K562 (cell line): ENCODE measurements around the gene CIAO3. TPM values are rescaled to one million over a fixed set of nuclear protein-coding genes. Genes with fewer than 3 reads are reported as not detected.

Experiments used
- BRD9 ChIP-seq: fragments of 450-650 bp; IDR thresholded peaks from 2 replicates; pipeline ENCODE4 v1.6.1; 2018; ENCODE audit warnings: low read depth; ENCODE audit not compliant: partially characterized antibody
- CBFA2T3 ChIP-seq: fragments of 450-650 bp; IDR thresholded peaks from 2 replicates; pipeline ENCODE4 v1.6.1; 2017
- DEAF1 ChIP-seq: fragments of 450-650 bp; formaldehyde crosslinking; IDR thresholded peaks from 2 replicates; pipeline ENCODE4 v1.4.0; 2020; ENCODE audit warnings: mild to moderate bottlenecking, moderate library complexity
- ELF4 ChIP-seq: fragments of 450-650 bp; formaldehyde crosslinking; IDR thresholded peaks from 2 replicates; pipeline ENCODE4 v1.4.0; 2022; ENCODE audit warnings: missing genetic modification characterization
- ESRRB ChIP-seq: fragments of 250-450 bp; sonication (Bioruptor Pico); IDR thresholded peaks from 2 replicates; pipeline ENCODE4 v1.5.0; 2020; ENCODE audit warnings: mild to moderate bottlenecking, moderate library complexity, borderline replicate concordance
- EWSR1 ChIP-seq: fragments of 450-650 bp; IDR thresholded peaks from 2 replicates; pipeline ENCODE4 v1.6.1; 2018; ENCODE audit warnings: borderline replicate concordance, mild to moderate bottlenecking, low read depth, moderate library complexity; ENCODE audit not compliant: partially characterized antibody
- GATA2 ChIP-seq: sonication (generic); formaldehyde crosslinking; IDR thresholded peaks from 2 replicates; pipeline ENCODE4 v1.4.0; 2020; ENCODE audit warnings: mild to moderate bottlenecking, missing genetic modification reagents
- HNRNPK ChIP-seq: fragments of 200-400 bp; formaldehyde crosslinking; IDR thresholded peaks from one replicate; pipeline ENCODE4 v1.6.1; 2018; ENCODE audit warnings: mild to moderate bottlenecking, low read depth, low read length; ENCODE audit not compliant: poor library complexity, severe bottlenecking
- KDM5B ChIP-seq: fragments of 200-600 bp; sonication (generic); IDR thresholded peaks from 2 replicates; pipeline ENCODE4 v1.6.1; 2012; ENCODE audit warnings: low read depth, mild to moderate bottlenecking, moderate library complexity, low read length, control low read depth, inconsistent platforms; ENCODE audit not compliant: insufficient replicate concordance
- MAZ ChIP-seq, 2 experiments: fragments of 450-650 bp in 1 of 2; sonication (generic) in 1 of 2; formaldehyde crosslinking; IDR thresholded peaks in 1 of 2; conservative IDR thresholded peaks in 1 of 2; 2 replicates each; pipeline versions ENCODE4 v1.4.0 to v1.5.0; 2020; ENCODE audit warnings: mild to moderate bottlenecking in 1 of 2, missing genetic modification reagents in 1 of 2
- MLX ChIP-seq, 2 experiments: fragments of 450-650 bp in 1 of 2; sonication (generic) in 1 of 2; formaldehyde crosslinking; conservative IDR thresholded peaks; 2 replicates each; pipeline versions ENCODE4 v1.4.0 to v1.8.1; 2020 to 2022; ENCODE audit warnings: mild to moderate bottlenecking in 1 of 2, missing genetic modification reagents in 1 of 2
- PHF8 ChIP-seq: fragments of 200-600 bp; sonication (generic); IDR thresholded peaks from 2 replicates; pipeline ENCODE4 v1.6.1; 2012; ENCODE audit warnings: mixed run types, mild to moderate bottlenecking, inconsistent platforms, low read length, moderate library complexity, borderline replicate concordance
- POLR2H ChIP-seq: IDR thresholded peaks from 2 replicates; pipeline ENCODE4 v1.6.1; 2016; ENCODE audit warnings: missing genetic modification characterization, low read depth, mild to moderate bottlenecking, control low read depth, missing compliant biosample characterization, moderate library complexity
- PTTG1 ChIP-seq: fragments of 450-650 bp; IDR thresholded peaks from 2 replicates; pipeline ENCODE4 v1.6.1; 2016; ENCODE audit warnings: low read depth, mild to moderate bottlenecking, missing genetic modification characterization, missing compliant biosample characterization
- RAD21 ChIP-seq, 2 experiments: fragments of 250-450 bp in 1 of 2; fragments of 450-650 bp in 1 of 2; sonication (Bioruptor Pico) in 1 of 2; formaldehyde crosslinking in 1 of 2; IDR thresholded peaks in 1 of 2; conservative IDR thresholded peaks in 1 of 2; 2 replicates each; pipeline versions ENCODE4 v1.4.0 to v1.8.0; 2020 to 2022; ENCODE audit warnings: mild to moderate bottlenecking in 2 of 2, moderate library complexity in 1 of 2
- RCOR1 ChIP-seq, 2 experiments: IDR thresholded peaks; 2 replicates each; pipeline ENCODE4 v1.6.1; 2012; ENCODE audit warnings: low read depth in 2 of 2, low read length in 2 of 2, borderline replicate concordance in 1 of 2, improper control_type of control experiment in 1 of 2
- SUPT5H ChIP-seq: fragments of 450-650 bp; IDR thresholded peaks from 2 replicates; pipeline ENCODE4 v1.6.1; 2016
- TFAM ChIP-seq: fragments of 250-450 bp; sonication (Bioruptor Pico); conservative IDR thresholded peaks from 2 replicates; pipeline ENCODE4 v1.5.0; 2021; ENCODE audit warnings: mild to moderate bottlenecking, moderate library complexity
- TRIM24 ChIP-seq, 2 experiments: fragments of 450-650 bp; IDR thresholded peaks; 2 replicates each; pipeline ENCODE4 v1.6.1; 2016
- ZBED1 ChIP-seq: IDR thresholded peaks from 2 replicates; pipeline ENCODE4 v1.6.1; 2014
- ZFX ChIP-seq: sonication (generic); formaldehyde crosslinking; IDR thresholded peaks from 2 replicates; pipeline ENCODE4 v1.8.0; 2022; ENCODE audit warnings: mild to moderate bottlenecking, missing genetic modification reagents, moderate library complexity
- polyA plus RNA-seq, 8 experiments: library from polyadenylated mRNA; depleted of rRNA in 4 of 8; stranded (reverse) in 5 of 8; unstranded in 3 of 8; fragments of >200 nt; fragmentation: Nextera tagmentation in 2 of 8; fragmentation: Illumina TruSeq in 1 of 8; extraction: Ambion mirVana in 2 of 8; extraction: Trizol in 1 of 8; gene quantifications; 2 replicates each; pipeline versions ENCODE4 v1.2.1 to v1.2.3, GENCODE V29; 2011 to 2014; ENCODE audit warnings: inconsistent platforms in 1 of 8, missing spikeins in 1 of 8
- total RNA-seq, 7 experiments: library from RNA; depleted of rRNA in 6 of 7; stranded (reverse); fragments of >200 nt in 6 of 7; fragmentation: Illumina TruSeq in 2 of 7; extraction: Trizol in 2 of 7; gene quantifications; 2 replicates each; pipeline versions ENCODE4 v1.2.1 to v1.2.3, GENCODE V29; 2011 to 2021; ENCODE audit warnings: low replicate concordance in 1 of 7
- TF ChIP-seq, protein P1 (sequence below): fragments of 450-650 bp; IDR thresholded peaks from 2 replicates; pipeline ENCODE4 v1.6.1; 2017; ENCODE audit warnings: antibody characterized with exemption, mild to moderate bottlenecking

The CIAO3 gene
- total and polyA plus RNA-seq, 9 of the 15 experiments (the other 6 are each of a cell fraction or from before 2014, with no cell fraction given) = 2.2 to 35.6 (median 18.7) TPM

DNA sequence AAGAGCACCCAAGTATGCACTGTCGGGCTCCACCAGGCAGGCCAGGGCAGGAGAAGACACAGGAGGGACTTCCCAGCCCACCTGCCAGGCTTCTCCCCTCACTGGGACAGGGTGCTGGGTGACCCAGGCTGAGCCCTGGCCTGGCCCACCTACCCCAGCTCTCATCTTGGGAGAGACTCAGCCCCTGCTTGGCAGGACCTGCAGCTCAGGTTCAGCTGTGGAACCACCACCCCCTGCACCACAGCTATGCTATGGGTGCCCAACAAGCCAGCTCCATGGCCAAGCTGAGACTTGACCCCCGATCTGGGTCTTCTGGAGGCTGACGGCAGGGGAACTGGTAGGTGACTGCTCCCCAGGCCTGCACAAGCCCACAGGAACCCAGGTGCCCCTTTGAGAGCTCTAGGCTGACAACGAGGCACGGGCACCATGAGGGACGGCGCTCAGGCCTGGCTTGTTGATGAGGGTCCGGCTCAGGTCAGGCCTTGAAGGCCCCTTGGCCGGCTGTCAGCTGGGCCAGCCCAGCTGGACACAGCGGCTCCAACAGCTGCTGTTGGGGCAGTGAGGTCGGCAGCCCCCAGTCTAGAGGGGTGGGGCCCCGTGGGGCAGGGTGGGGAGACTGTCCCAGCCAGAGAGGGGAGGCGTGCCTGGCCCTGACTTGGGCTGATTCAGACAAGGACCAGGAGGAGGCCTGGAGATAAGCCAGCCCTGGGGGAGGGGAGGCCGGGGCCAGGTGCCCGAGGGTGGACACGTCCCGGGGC, 42.8 kb upstream of the CIAO3 start (continued):
- TF ChIP-seq, protein P1, sequence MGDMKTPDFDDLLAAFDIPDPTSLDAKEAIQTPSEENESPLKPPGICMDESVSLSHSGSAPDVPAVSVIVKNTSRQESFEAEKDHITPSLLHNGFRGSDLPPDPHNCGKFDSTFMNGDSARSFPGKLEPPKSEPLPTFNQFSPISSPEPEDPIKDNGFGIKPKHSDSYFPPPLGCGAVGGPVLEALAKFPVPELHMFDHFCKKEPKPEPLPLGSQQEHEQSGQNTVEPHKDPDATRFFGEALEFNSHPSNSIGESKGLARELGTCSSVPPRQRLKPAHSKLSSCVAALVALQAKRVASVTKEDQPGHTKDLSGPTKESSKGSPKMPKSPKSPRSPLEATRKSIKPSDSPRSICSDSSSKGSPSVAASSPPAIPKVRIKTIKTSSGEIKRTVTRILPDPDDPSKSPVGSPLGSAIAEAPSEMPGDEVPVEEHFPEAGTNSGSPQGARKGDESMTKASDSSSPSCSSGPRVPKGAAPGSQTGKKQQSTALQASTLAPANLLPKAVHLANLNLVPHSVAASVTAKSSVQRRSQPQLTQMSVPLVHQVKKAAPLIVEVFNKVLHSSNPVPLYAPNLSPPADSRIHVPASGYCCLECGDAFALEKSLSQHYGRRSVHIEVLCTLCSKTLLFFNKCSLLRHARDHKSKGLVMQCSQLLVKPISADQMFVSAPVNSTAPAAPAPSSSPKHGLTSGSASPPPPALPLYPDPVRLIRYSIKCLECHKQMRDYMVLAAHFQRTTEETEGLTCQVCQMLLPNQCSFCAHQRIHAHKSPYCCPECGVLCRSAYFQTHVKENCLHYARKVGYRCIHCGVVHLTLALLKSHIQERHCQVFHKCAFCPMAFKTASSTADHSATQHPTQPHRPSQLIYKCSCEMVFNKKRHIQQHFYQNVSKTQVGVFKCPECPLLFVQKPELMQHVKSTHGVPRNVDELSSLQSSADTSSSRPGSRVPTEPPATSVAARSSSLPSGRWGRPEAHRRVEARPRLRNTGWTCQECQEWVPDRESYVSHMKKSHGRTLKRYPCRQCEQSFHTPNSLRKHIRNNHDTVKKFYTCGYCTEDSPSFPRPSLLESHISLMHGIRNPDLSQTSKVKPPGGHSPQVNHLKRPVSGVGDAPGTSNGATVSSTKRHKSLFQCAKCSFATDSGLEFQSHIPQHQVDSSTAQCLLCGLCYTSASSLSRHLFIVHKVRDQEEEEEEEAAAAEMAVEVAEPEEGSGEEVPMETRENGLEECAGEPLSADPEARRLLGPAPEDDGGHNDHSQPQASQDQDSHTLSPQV = no peak
- TF ChIP-seq GATA2 (0 out of 2 replicates have a peak, but pooled peaks have one; percentile 38), SUPT5H (peak; percentile 34; the same call in 1 of the 2 replicates), EWSR1 (no peak), RAD21 (CRISPR knock-in tag; conservative IDR thresholded peaks at IDR 0.05 in 1 of 2, IDR thresholded peaks at IDR 0.05 in 1 of 2) (no peak), ZBED1 (no peak), TFAM (CRISPR knock-in tag) (no peak), POLR2H (tag) (no peak), ESRRB (CRISPR knock-in tag) (no peak), HNRNPK (no peak), KDM5B (peak; percentile 33), DEAF1 (CRISPR knock-in tag) (no peak), ELF4 (CRISPR knock-in tag) (no peak), ZFX (no peak), CBFA2T3 (peak; percentile 81), PHF8 (no peak), PTTG1 (tag) (no peak), BRD9 (no peak), RCOR1 (IDR thresholded peaks at IDR 0.05; ENCODE audit: borderline replicate concordance in 1 of 2, low read depth in 2 of 2, low read length in 2 of 2) (no peak), MLX (CRISPR knock-in tag; conservative IDR thresholded peaks at IDR 0.05) (no peak), MAZ (CRISPR knock-in tag; conservative IDR thresholded peaks at IDR 0.05 in 1 of 2, IDR thresholded peaks at IDR 0.05 in 1 of 2) (no peak), TRIM24 (IDR thresholded peaks at IDR 0.05) (0 out of 4 replicates have a peak, but pooled peaks of 1 of the 2 experiments have one; percentile 35)
